KBM-7 (cell line): ENCODE measurements around the gene MAP3K7CL.
"Not testable (repeated sequence)": the region's sequence is repeated elsewhere in the genome, so short reads cannot be mapped to it uniquely, and the experiment has no call there.

ENCODE experiments used
- DNase-seq: peaks from one replicate; pipeline ENCODE4 v3.0.0-alpha.2; 2015
- in situ Hi-C: fragments of 300-500 bp; cut with MboI; formaldehyde crosslinking; loops from 2 replicates; pipeline ENCODE4 v1.14.3; 2020; ENCODE audit warnings: low sequenced_read_pairs, low pct_unique_long_range_greater_than_20kb, mixed read lengths

Gene MAP3K7CL

GRCh38 chr21:29159842-29160241, 29.4 kb downstream of the MAP3K7CL start:
- in situ Hi-C loops = loop anchor here (25.0 kb wide), 1 partner anchor 202 kb away; no protein-coding TSS in a partner anchor
- DNase-seq = no peak

DNA sequence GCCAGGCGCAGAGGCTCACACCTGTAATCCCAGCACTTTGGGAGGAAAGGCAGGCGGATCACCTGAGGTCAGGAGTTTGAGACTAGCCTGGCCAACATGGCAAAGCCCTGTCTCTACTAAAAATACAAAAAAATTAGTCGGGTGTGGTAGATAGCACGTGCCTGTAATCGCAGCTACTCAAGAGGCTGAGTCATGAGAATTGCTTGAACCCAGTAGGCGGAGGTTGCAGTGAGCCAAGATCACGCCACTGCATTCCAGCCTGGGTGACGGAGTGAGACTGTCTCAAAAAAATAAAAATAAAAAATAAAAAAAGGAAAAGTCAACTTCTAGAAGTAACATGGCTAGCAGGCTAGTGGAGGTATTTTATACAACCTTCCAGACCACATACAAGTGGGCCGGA, 32.4 kb downstream of the MAP3K7CL start:
- not testable (repeated sequence) for DNase-seq
- in situ Hi-C loops = loop anchor here (25.0 kb wide), 1 partner anchor 199 kb away; no protein-coding TSS in a partner anchor

DNA sequence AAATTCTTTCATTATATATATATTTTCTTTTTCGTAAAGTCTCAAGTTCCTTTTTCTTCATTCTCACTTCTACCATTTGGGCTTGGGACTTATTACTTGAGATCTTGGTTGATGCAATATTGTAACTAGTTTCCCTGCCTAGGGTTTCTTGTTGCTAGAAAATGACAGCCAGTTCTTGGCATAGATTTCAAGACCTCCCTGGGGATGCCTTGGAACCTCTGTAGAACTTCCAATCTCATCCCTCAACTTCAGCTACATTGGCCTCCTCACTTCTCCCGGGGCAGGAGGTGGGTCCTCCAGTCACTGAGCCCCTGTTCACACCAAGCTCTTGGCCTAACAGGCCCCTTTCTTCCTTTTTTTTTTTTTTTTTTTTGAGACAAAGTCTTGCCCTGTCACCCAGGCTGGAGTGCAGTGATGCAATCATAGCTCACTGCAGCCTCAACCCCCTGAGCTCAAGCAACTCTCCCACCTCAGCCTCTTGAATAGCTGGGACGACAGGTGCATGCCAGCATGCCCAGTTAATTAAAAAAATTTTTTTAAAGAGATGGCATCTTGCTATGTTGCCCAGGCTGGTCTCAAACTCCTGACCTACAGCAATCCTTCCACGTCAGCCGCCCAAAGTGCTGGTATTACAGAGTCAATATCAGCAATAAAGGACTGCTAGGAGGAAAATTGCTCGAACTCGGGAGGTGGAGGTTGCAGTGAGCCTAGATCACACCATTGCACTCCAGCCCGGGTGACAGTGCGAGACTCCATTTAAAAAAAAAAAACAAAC, 33.1 kb downstream of the MAP3K7CL start:
- in situ Hi-C loops = loop anchor here (25.0 kb wide), 1 partner anchor 199 kb away; no protein-coding TSS in a partner anchor

DNA sequence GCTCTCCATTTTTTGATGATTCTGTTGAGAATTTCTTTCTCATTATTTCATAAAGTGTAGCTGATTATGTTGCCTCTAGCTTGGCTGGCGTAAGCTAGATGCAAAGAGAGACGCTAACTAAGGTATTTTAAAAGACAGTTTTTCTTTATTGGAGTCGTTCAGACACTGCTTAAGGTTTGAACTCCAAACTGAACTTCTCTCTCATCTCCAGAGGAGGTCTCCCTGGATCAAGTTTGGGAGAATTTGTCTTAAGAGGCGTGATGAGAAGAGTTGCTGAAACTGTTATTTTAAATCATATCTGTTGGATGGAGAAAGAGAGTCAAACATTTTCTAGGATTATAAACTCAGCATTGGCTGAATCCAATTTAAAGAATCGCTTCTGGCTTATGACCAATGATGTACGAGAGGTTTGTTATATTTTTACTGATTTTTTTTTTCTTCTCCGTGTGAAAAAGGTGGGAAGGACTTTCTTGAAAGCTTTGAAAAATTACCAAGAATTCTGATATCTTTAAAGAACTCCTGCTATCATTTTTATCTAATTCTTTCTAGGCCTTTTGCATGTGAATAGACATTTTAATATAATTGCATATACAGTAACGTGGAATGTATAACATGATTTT, 34.0 kb downstream of the MAP3K7CL start:
- in situ Hi-C loops = loop anchor here (25.0 kb wide), 1 partner anchor 198 kb away; no protein-coding TSS in a partner anchor
- DNase-seq = peak; percentile 65

More for the DNA sequence above, 33.1 kb downstream of the MAP3K7CL start:
- peak; percentile 19 for DNase-seq

DNA sequence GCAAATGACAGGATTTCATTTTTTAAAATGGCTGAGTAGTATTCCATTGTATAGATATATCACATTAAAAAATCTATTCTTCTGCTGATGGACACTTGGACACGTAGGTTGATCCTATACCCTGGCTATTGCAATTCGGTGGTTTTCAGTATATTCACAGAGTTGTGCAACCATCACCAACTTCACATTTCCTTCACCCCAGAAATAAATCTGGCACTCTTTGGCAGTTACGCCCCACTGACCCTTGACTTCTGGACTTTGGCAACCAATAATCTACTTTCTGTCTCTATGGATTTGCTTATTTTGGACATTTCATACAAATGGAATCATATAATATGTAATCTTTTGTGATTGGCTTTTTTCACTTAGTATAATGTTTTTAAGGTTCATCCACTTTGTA, 35.9 kb downstream of the MAP3K7CL start:
- in situ Hi-C loops = loop anchor here (25.0 kb wide), 1 partner anchor 196 kb away; no protein-coding TSS in a partner anchor
- DNase-seq = no peak

DNA sequence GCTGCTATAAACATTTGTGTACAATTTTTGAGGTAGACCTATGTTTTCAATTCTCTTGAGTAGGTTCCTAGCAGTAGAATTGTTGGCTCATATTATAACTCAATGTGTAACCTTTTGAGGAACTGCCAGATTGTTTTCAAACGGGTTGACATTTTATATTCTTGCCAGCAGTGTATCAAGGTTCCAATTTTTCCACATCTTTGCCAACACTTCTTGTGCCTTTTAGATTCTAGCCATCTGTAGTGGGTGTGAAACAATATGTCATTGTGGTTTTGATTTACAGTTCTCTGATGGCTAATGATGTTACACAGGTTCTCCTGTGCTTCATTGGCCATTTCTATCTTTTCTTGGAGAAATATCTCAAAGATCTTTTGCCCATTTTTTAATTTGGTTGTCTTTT, 36.4 kb downstream of the MAP3K7CL start:
- in situ Hi-C loops = loop anchor here (25.0 kb wide), 1 partner anchor 195 kb away; no protein-coding TSS in a partner anchor

GRCh38 chr21:29167481-29167880, 37.0 kb downstream of the MAP3K7CL start:
- DNase-seq = not testable (repeated sequence)
- in situ Hi-C loops = loop anchor here (25.0 kb wide), 1 partner anchor 195 kb away; no protein-coding TSS in a partner anchor

More for the DNA sequence above, 36.4 kb downstream of the MAP3K7CL start:
- no peak for DNase-seq

DNA sequence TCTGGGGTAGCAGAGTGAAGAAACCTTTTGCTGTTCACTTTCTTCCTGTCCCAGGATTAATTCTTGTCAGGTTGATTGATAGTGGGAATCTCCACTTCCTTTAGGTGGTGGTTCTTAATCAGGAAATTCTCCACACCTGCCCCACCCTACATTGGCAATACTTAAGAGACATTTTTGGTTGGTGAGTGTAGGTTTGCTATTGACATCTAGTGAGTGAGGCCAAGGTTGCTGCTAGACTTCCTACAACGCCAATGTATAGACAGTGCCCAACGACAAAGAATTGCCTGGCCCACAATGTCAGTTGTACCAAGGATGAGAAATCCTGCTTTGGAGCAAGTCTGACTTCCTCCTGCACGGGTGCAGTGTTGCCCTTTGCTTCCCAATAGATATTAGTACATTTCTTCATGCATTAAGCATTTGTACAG, 38.5 kb downstream of the MAP3K7CL start:
- no peak for DNase-seq
- in situ Hi-C loops = loop anchor here (25.0 kb wide), 1 partner anchor 193 kb away; no protein-coding TSS in a partner anchor

GRCh38 chr21:29170944-29171343, 40.5 kb downstream of the MAP3K7CL start:
- DNase-seq = no peak
- in situ Hi-C loops = loop anchor here (25.0 kb wide), 1 partner anchor 191 kb away; no protein-coding TSS in a partner anchor

DNA sequence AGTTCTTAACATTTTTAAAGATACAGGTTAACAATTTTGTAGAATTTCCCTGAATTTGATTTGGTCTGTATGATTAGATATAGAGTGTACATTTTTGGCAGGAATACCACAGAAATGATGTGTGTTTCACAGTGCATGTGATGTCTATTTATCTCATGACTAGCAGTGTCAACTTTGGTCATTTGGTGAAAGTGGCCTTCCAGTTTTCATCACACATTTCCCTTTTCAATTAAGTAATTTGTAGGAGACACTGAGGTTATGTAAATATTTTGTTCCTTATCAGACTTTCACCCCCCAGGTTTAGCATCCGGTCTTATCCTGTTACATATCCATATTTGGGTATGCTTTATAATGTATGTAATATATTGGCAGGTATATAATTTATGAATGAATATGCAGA, 41.8 kb downstream of the MAP3K7CL start:
- in situ Hi-C loops = loop anchor here (25.0 kb wide), 1 partner anchor 190 kb away; no protein-coding TSS in a partner anchor
- DNase-seq = no peak

DNA sequence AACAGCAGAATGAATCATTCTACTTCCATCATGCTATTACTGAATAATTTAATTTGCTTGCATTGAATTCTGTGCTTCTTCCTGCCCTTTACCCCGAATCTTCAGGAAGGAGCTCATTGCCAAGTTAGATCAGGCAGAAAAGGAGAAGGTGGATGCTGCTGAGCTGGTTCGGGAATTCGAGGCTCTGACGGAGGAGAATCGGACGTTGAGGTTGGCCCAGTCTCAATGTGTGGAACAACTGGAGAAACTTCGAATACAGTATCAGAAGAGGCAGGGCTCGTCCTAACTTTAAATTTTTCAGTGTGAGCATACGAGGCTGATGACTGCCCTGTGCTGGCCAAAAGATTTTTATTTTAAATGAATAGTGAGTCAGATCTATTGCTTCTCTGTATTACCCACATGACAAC, 44.2 kb downstream of the MAP3K7CL start:
- no peak for DNase-seq
- in situ Hi-C loops = loop anchor here (25.0 kb wide), 1 partner anchor 188 kb away; no protein-coding TSS in a partner anchor

GRCh38 chr21:29175408-29176134, 45.1 kb downstream of the MAP3K7CL start:
- in situ Hi-C loops = no loop called here

GRCh38 chr21:29176471-29177120, 46.2 kb downstream of the MAP3K7CL start:
- in situ Hi-C loops = no loop called here
- no peak for DNase-seq

More at GRCh38 chr21:29175408-29176134, 45.1 kb downstream of the MAP3K7CL start:
- DNase-seq = no peak

DNA sequence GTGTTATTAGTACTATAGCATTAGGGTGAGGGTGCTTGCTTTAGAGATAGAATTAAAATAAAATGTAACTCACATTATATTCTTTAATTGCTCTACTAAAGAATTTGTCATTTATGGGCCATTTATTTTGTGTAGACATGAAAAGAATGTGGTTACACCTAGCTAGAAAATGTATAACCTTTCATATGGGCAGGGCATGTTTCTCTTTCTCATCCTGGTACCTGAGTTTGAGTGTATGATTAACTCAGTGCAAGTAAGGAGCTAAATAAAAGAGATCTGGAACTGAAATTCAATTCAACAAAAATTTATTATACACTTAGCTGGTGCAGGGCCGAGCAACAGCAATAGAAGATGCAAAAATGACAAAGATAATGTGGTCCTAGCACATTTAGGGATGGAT, 47.4 kb downstream of the MAP3K7CL start:
- no peak for DNase-seq
- in situ Hi-C loops = no loop called here

DNA sequence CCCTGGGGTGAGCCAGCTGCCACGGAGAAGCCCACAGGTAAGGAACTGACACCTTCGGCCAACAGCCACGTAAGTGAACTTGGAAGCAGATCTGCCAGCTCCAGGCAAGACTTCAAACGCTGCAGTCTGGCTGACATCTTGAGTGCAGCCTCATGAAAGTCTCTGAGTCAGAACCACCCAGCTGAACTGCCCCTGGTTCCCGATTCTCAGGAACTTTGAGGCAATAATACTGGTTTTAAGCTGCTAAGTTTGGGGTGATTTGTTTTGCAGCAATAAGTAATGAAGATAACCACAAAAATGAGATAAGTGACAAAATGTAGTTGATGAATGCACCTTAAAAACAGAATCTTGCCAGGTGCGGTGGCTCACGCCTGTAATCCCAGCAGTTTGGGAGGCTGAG, 48.5 kb downstream of the MAP3K7CL start:
- in situ Hi-C loops = no loop called here
- DNase-seq = no peak

DNA sequence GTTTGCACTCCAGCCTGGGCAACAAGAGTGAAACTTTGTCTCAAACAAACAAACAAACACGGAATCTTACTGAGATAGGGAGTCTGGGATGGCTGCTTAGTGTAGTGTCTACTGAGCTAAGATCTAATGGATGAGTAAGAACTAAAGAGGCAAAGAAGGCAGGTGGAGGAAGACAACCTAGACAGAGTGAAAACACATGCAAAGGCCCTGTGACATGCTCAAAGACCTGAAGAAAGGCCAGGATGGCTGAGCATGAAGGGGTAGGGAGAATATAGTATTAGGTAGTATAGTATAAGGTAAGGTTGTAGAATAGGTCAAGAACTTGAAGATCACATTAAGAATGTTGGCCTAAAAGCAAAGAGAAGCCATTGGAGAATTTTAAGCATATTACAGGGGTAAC, 49.1 kb downstream of the MAP3K7CL start:
- in situ Hi-C loops = no loop called here
- no peak for DNase-seq

- no peak for DNase-seq
- in situ Hi-C loops = no loop called here
Observed at GRCh38 chr21:29181799-29182470, 51.5 kb downstream of the MAP3K7CL start.

DNA sequence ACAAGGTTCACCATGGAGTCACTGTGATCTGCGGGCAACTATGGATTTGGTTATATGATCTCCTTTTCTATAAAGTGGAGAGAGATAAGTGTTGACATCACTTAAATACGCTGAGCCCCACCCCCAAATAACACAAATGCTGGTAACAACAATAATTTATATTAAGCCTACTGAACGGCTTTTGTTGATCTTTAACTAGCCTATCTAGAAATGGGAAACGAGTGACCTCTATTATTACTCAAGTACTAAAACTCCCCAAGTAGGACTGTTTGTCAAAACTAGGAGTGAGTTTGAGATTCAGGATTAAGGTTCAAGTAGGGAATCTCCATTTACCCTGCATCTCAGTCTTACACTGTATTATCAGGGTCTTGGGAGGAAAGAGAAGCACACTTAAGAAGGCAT, 52.2 kb downstream of the MAP3K7CL start:
- no peak for DNase-seq
- in situ Hi-C loops = no loop called here
